Small intestine (tissue), 7 donors: ENCODE measurements around the gene MADD. TPM values are rescaled to one million over a fixed set of nuclear protein-coding genes. Genes with fewer than 3 reads are reported as not detected.
A peak's percentile ranks its signal among the peaks of the same experiment; 100 is the strongest.

Experiments
- DNase-seq, 2 donors: peaks; one replicate each; pipeline versions ENCODE4 v3.0.0 to v3.0.0-alpha.2; 2013
- FAIRE-seq: peaks from 2 replicates; lab custom pipeline; 2012; peaks lifted over from hg19 to GRCh38; lab: Jason Lieb, UNC
- H3K27ac ChIP-seq, 3 donors: one replicate each; pipeline ENCODE4 v1.5.1; 2013; ENCODE audit warnings: low read length in 2 of 3, mild to moderate bottlenecking in 2 of 3, control low read depth in 1 of 3, inconsistent platforms in 1 of 3, low read depth in 1 of 3, moderate library complexity in 1 of 3
- H3K27me3 ChIP-seq, 3 donors: one replicate each; pipeline ENCODE4 v1.6.1; 2013; ENCODE audit warnings: low read length in 3 of 3, inconsistent platforms in 1 of 3; ENCODE audit not compliant: control insufficient read depth in 3 of 3, insufficient read depth in 3 of 3
- H3K36me3 ChIP-seq, 3 donors: one replicate each; pipeline ENCODE4 v1.6.1; 2013; ENCODE audit warnings: low read length in 3 of 3, inconsistent platforms in 1 of 3, low read depth in 1 of 3, mild to moderate bottlenecking in 1 of 3, moderate library complexity in 1 of 3; ENCODE audit not compliant: control insufficient read depth in 3 of 3, insufficient read depth in 2 of 3
- H3K4me1 ChIP-seq, 3 donors: one replicate each; pipeline ENCODE4 v1.6.1; 2013; ENCODE audit warnings: low read length in 2 of 3, inconsistent platforms in 1 of 3, low read depth in 1 of 3, mild to moderate bottlenecking in 1 of 3, moderate library complexity in 1 of 3; ENCODE audit not compliant: control insufficient read depth in 3 of 3, insufficient read depth in 2 of 3
- H3K4me3 ChIP-seq, 3 donors: one replicate each; pipeline ENCODE4 v1.5.1; 2013; ENCODE audit warnings: low read length in 3 of 3, control low read depth in 1 of 3, inconsistent platforms in 1 of 3, low read depth in 1 of 3, mild to moderate bottlenecking in 1 of 3, moderate library complexity in 1 of 3
- H3K9me3 ChIP-seq, 2 donors: one replicate each; pipeline ENCODE4 v1.6.1; 2013; ENCODE audit warnings: low read depth in 1 of 2, low read length in 1 of 2; ENCODE audit not compliant: control insufficient read depth in 2 of 2, insufficient read depth in 1 of 2
- WGBS, 3 donors: extraction: QIAGEN DNeasy Blood & Tissue Kit; methylation state at CpG; one replicate each; pipeline ENCODE4 v1.1.7; 2013; 5-methylcytosine and 5-hydroxymethylcytosine counted together
- polyA plus RNA-seq, 4 donors: library from polyadenylated mRNA; stranded (reverse) in 3 of 4; unstranded in 1 of 4; fragments of 200-250 nt in 3 of 4; fragments of 120-200 nt in 1 of 4; gene quantifications; one replicate each; pipeline versions ENCODE4 v1.2.1 to v1.2.3, GENCODE V29; 2013
- donor health status: healthy with polysubstance abuse.
- donor health status: control.
- donor health status: control.
- donor health status: Bipolar disorder and iron deficiency.
- donor health status: healthy.

MADD gene
- polyA plus RNA-seq, 4 donors: 19.2 to 45.1 (median 25.8) TPM

GRCh38 chr11:47245611-47246357, 24.1 kb upstream of the MADD start:
- no peaks in the 10 kb centered on the region for H3K27me3 ChIP-seq
- H3K4me1 ChIP-seq: peaks cover 4 to 34% (median 11%) of the 10 kb centered on the region in 3 donors
- no peak overlapping the region for H3K4me3 ChIP-seq
- FAIRE-seq: no peak
- H3K36me3 ChIP-seq: peaks cover 15 to 67% (median 22%) of the 10 kb centered on the region in 3 donors
- DNase-seq: peak; percentile 68 to 79
- 55 to 75% (median 59%) methylated on average over 11 of the region's 11 CpGs for WGBS, 3 donors
- H3K9me3 ChIP-seq: no peaks in the 10 kb centered on the region
- peak overlapping the region in 1 of 3 donors; percentile 85 for H3K27ac ChIP-seq

- Histone ChIP-seq H3K27me3 (no peaks in the 10 kb centered on the region), H3K27ac (peak overlapping the region in 1 of 3 donors; percentile 78), H3K36me3 (peaks cover 5 to 50% (median 17%) of the 10 kb centered on the region in 3 donors), H3K4me3 (peak overlapping the region in 2 of 3 donors; percentile 85 to 88), H3K4me1 (peaks cover 4 to 34% (median 11%) of the 10 kb centered on the region in 3 donors), H3K9me3 (no peaks in the 10 kb centered on the region)
- WGBS, 3 donors: 57 to 80% (median 66%) methylated on average over 5 of the region's 5 CpGs
- DNase-seq (no peak), FAIRE-seq (no peak)
Measured at GRCh38 chr11:47247502-47247901, 22.4 kb upstream of the MADD start.

- 0 to 1% (median 0%) methylated on average over 7 of the region's 7 CpGs for WGBS, 3 donors
- no peak for FAIRE-seq
Measured at GRCh38 chr11:47248304-47248663, 21.6 kb upstream of the MADD start.

GRCh38 chr11:47248664-47249377, 21.1 kb upstream of the MADD start, which contains the start of gene ACP2:
Gene ACP2 (minus strand): TSS chr11:47248814. CDS start chr11:47248789, 25 bp downstream.
- DNase-seq (peak; percentile 89 to 95), FAIRE-seq (no peak)
- peak within 1 kb of the TSS; percentile 76 to 91 (median 78) for H3K27ac ChIP-seq
- H3K4me3 ChIP-seq: peak within 1 kb of the TSS; percentile 61 to 88 (median 85)
- no peaks in the 10 kb centered on the region for H3K27me3 ChIP-seq
- H3K9me3 ChIP-seq: no peaks in the 10 kb centered on the region
- peaks cover 5 to 38% (median 9%) of the 10 kb centered on the region in 3 donors for H3K36me3 ChIP-seq
- 0% methylated on average over 44 to 45 of the region's 45 CpGs for WGBS, 3 donors
- peaks cover 4 to 46% (median 11%) of the 10 kb centered on the region in 3 donors for H3K4me1 ChIP-seq

More at GRCh38 chr11:47248304-47248663, 21.6 kb upstream of the MADD start:
- H3K27me3 ChIP-seq: no peaks in the 10 kb centered on the region
- no peak for DNase-seq
- peaks cover 5 to 42% (median 9%) of the 10 kb centered on the region in 3 donors for H3K36me3 ChIP-seq
- peak overlapping the region; percentile 61 to 88 (median 85) for H3K4me3 ChIP-seq
- H3K9me3 ChIP-seq: no peaks in the 10 kb centered on the region
- peaks cover 4 to 41% (median 11%) of the 10 kb centered on the region in 3 donors for H3K4me1 ChIP-seq
- H3K27ac ChIP-seq: peak overlapping the region; percentile 76 to 91 (median 78)

- Histone ChIP-seq H3K4me1 (peaks cover 4 to 52% (median 15%) of the 10 kb centered on the region in 3 donors), H3K27me3 (no peaks in the 10 kb centered on the region), H3K36me3 (peaks cover 5 to 37% (median 9%) of the 10 kb centered on the region in 3 donors), H3K4me3 (peak overlapping the region; percentile 61 to 88 (median 85)), H3K27ac (peak overlapping the region; percentile 76 to 91 (median 78)), H3K9me3 (no peaks in the 10 kb centered on the region)
- no peak for DNase-seq
- no peak for FAIRE-seq
- 31 to 56% (median 36%) methylated on average over 3 of the region's 3 CpGs for WGBS, 3 donors
Measured at GRCh38 chr11:47249378-47249715, 20.6 kb upstream of the MADD start.

GRCh38 chr11:47251751-47252150, 18.2 kb upstream of the MADD start:
- 80 to 91% (median 88%) methylated on average over 3 of the region's 3 CpGs for WGBS, 3 donors
- FAIRE-seq: no peak
- Histone ChIP-seq H3K27ac (no peak overlapping the region), H3K27me3 (no peaks in the 10 kb centered on the region), H3K4me1 (peaks cover 4 to 56% (median 18%) of the 10 kb centered on the region in 3 donors), H3K4me3 (no peak overlapping the region), H3K36me3 (peaks cover 0 to 16% (median 4%) of the 10 kb centered on the region in 3 donors), H3K9me3 (no peaks in the 10 kb centered on the region)
- DNase-seq: no peak

GRCh38 chr11:47253660-47254059, 16.3 kb upstream of the MADD start:
- peak overlapping the region; percentile 87 to 99 (median 90) for H3K27ac ChIP-seq
- 12 to 58% (median 25%) methylated on average over 2 of the region's 2 CpGs for WGBS, 3 donors

GRCh38 chr11:47254386-47254785, 15.5 kb upstream of the MADD start:
- peak overlapping the region in 1 of 3 donors; percentile 31 for H3K4me3 ChIP-seq
- H3K27ac ChIP-seq: peak overlapping the region; percentile 87 to 99 (median 90)
- H3K9me3 ChIP-seq: no peaks in the 10 kb centered on the region
- DNase-seq (peak in 1 of 2 donors; percentile 38), FAIRE-seq (no peak)
- peaks cover 2 to 65% (median 23%) of the 10 kb centered on the region in 3 donors for H3K4me1 ChIP-seq
- peaks cover 0 to 8% (median 0%) of the 10 kb centered on the region in 3 donors for H3K36me3 ChIP-seq
- WGBS, 3 donors: 23 to 35% (median 31%) methylated on average over 3 of the region's 3 CpGs
- H3K27me3 ChIP-seq: no peaks in the 10 kb centered on the region

More at GRCh38 chr11:47253660-47254059, 16.3 kb upstream of the MADD start:
- peaks cover 0 to 8% (median 0%) of the 10 kb centered on the region in 3 donors for H3K36me3 ChIP-seq
- H3K4me3 ChIP-seq: peak overlapping the region in 1 of 3 donors; percentile 31
- DNase-seq: peak; percentile 78 to 89
- no peak for FAIRE-seq
- H3K27me3 ChIP-seq: no peaks in the 10 kb centered on the region
- peaks cover 0 to 60% (median 25%) of the 10 kb centered on the region in 3 donors for H3K4me1 ChIP-seq
- H3K9me3 ChIP-seq: no peaks in the 10 kb centered on the region
